Adrenal gland (tissue), 5 donors: ENCODE results near the gene SH3RF2.

Experiments used
- POLR2A ChIP-seq, 2 donors: fragments of 450-650 bp; IDR thresholded peaks; one replicate each; pipeline ENCODE4 v1.6.1; 2017; ENCODE audit warnings: antibody characterized with exemption in 2 of 2, mild to moderate bottlenecking in 2 of 2, moderate library complexity in 1 of 2
- TF ChIP-seq, protein P1 (sequence below), 6 experiments: fragments of 450-650 bp in 4 of 6; fragments of 200-600 bp in 2 of 6; sonication (generic) in 1 of 6; IDR thresholded peaks; 1 replicate in 5 of 6; 2 replicates in 1 of 6; pipeline versions ENCODE4 v1.5.1 to v1.8.0; 2016 to 2021; ENCODE audit warnings: antibody characterized with exemption in 6 of 6, mild to moderate bottlenecking in 2 of 6, moderate library complexity in 1 of 6
- donor health status: DM: no; HTN: no; CAD: no.

DNA sequence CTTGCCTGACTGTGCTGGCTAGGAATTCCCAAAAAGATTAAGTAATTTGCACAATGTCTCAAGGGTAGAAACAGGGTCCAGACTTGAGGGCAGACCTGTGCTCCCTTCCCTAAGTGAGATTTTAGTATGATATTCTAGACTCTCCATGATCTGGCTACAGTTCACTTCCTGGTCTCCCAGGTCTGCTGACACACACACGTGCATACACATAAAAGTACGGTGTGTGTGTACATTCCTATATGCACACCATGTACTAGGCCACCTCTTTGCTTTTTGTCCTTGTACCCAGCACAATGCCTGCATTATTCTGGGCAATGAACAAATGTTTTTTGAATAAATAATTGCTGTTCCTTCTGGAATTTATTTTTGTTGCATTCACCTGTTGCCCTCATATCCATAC, 83.7 kb downstream of the SH3RF2 start:
- TF ChIP-seq, protein P1, sequence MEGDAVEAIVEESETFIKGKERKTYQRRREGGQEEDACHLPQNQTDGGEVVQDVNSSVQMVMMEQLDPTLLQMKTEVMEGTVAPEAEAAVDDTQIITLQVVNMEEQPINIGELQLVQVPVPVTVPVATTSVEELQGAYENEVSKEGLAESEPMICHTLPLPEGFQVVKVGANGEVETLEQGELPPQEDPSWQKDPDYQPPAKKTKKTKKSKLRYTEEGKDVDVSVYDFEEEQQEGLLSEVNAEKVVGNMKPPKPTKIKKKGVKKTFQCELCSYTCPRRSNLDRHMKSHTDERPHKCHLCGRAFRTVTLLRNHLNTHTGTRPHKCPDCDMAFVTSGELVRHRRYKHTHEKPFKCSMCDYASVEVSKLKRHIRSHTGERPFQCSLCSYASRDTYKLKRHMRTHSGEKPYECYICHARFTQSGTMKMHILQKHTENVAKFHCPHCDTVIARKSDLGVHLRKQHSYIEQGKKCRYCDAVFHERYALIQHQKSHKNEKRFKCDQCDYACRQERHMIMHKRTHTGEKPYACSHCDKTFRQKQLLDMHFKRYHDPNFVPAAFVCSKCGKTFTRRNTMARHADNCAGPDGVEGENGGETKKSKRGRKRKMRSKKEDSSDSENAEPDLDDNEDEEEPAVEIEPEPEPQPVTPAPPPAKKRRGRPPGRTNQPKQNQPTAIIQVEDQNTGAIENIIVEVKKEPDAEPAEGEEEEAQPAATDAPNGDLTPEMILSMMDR (IDR thresholded peaks at IDR 0.05) = no peak
- TF ChIP-seq POLR2A (IDR thresholded peaks at IDR 0.05) = no peak
